A673 (cell line): Measurements from ENCODE around the gene DMBX1. TPM values are rescaled to one million over a fixed set of nuclear protein-coding genes. Genes with fewer than 3 reads are reported as not detected.

Experiments
- BruUV-seq: library from RNA; stranded (reverse); fragments of 400-500 nt; replicated peaks from 2 replicates; lab custom pipeline; 2021; lab: Mats Ljungman, UMichigan
- CTCF ChIA-PET: fragments of 300-600 bp; sonication (Branson Sonifier 250); formaldehyde crosslinking; loops from one replicate; lab custom pipeline; 2022; ENCODE audit warnings: antibody characterized with exemption; lab: Charles Lee
- POLR2A ChIA-PET: fragments of 300-600 bp; sonication (Branson Sonifier 250); formaldehyde crosslinking; loops from one replicate; lab custom pipeline; 2022; ENCODE audit warnings: antibody characterized with exemption; ENCODE audit not compliant: low non-redundant PET; lab: Charles Lee
- DNase-seq: peaks from one replicate; pipeline ENCODE4 v3.0.0-alpha.2; 2015; ENCODE audit warnings: low spot score
- H3K27ac ChIP-seq: fragments of 200-600 bp; sonication (generic); 2 replicates; pipeline ENCODE4 v1.5.1; 2016; ENCODE audit warnings: mixed run types, low read depth, mild to moderate bottlenecking, mixed read lengths, antibody characterized with exemption, low read length; ENCODE audit not compliant: poor library complexity, severe bottlenecking
- H3K27me3 ChIP-seq: fragments of 200-600 bp; sonication (generic); replicated peaks from 2 replicates; pipeline ENCODE4 v1.6.1; 2017; ENCODE audit warnings: mixed run types, low read depth, mild to moderate bottlenecking, mixed read lengths, antibody characterized with exemption, low read length; ENCODE audit not compliant: insufficient read depth, poor library complexity
- H3K36me3 ChIP-seq: fragments of 200-600 bp; sonication (generic); 2 replicates; pipeline ENCODE4 v1.6.1; 2016; ENCODE audit warnings: mixed run types, mild to moderate bottlenecking, mixed read lengths, antibody characterized with exemption, low read length; ENCODE audit not compliant: insufficient read depth, poor library complexity, severe bottlenecking
- H3K4me1 ChIP-seq: fragments of 200-600 bp; sonication (generic); 2 replicates; pipeline ENCODE4 v1.6.1; 2017; ENCODE audit warnings: mixed run types, mild to moderate bottlenecking, mixed read lengths, antibody characterized with exemption, low read length; ENCODE audit not compliant: insufficient read depth, poor library complexity, severe bottlenecking
- H3K4me3 ChIP-seq: fragments of 200-600 bp; sonication (generic); 2 replicates; pipeline ENCODE4 v1.5.1; 2016; ENCODE audit warnings: low read depth, mixed run types, mild to moderate bottlenecking, mixed read lengths, low read length; ENCODE audit not compliant: poor library complexity, severe bottlenecking
- H3K9me3 ChIP-seq: fragments of 200-600 bp; sonication (generic); 2 replicates; pipeline ENCODE4 v1.6.1; 2016; ENCODE audit warnings: mixed run types, low read depth, mild to moderate bottlenecking, mixed read lengths, antibody characterized with exemption, low read length; ENCODE audit not compliant: poor library complexity, severe bottlenecking
- CTCF ChIP-seq: fragments of 300-800, 200-600 bp; sonication (generic); conservative IDR thresholded peaks from 2 replicates; pipeline ENCODE4 v1.5.1; 2017; ENCODE audit warnings: low read depth, mild to moderate bottlenecking, antibody characterized with exemption, low read length, moderate library complexity, mixed read lengths
- EZH2 ChIP-seq: fragments of 200-600 bp; sonication (generic); IDR thresholded peaks from 2 replicates; pipeline ENCODE4 v1.6.1; 2017; ENCODE audit warnings: borderline replicate concordance, low read depth, mild to moderate bottlenecking, mixed read lengths, antibody characterized with exemption, low read length; ENCODE audit not compliant: poor library complexity, severe bottlenecking
- intact Hi-C: fragments of 100-400 bp; cut with micrococcal nuclease; formaldehyde crosslinking; loops from one replicate; pipeline ENCODE4 v1.10.0; 2022; ENCODE audit not compliant: unreplicated experiment
- total RNA-seq: library from RNA; stranded (reverse); gene quantifications from 2 replicates; pipeline ENCODE4 v1.2.3, GENCODE V29; 2021

The DMBX1 gene
- total RNA-seq, 1 experiment from 2014 or later: 0.69 TPM

DNA sequence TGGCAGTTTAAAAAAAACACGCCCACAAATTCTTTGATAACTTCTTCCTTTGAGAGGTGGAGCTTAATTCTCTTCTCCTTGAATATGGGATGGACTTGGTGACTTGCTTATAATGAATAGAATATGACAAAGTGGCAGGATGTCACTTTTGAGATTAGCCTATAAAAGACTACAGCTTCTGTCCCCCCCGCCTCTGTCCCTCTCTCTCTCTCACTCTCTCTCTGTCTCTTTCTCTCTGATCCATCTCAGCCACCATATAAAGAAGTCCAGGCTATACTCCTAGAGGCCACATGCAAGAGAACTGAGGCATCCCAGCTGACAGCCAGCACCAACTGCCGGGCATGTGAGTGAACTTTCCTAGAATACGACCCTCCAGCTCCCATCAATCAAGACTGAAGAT is 7.7 kb upstream of the DMBX1 start:
- POLR2A ChIA-PET: no interaction called here
- intact Hi-C loops: no loop called here
- Histone ChIP-seq H3K4me1 (no peaks in the 10 kb centered on the region), H3K36me3 (no peaks in the 10 kb centered on the region), H3K27me3 (peaks cover 12% of the 10 kb centered on the region), H3K27ac (no peak overlapping the region), H3K9me3 (no peaks in the 10 kb centered on the region), H3K4me3 (no peak overlapping the region)
- TF ChIP-seq EZH2 (no peak), CTCF (no peak)
- DNase-seq: no peak
- CTCF ChIA-PET: no interaction called here
- BruUV-seq: no TSS peak

DNA sequence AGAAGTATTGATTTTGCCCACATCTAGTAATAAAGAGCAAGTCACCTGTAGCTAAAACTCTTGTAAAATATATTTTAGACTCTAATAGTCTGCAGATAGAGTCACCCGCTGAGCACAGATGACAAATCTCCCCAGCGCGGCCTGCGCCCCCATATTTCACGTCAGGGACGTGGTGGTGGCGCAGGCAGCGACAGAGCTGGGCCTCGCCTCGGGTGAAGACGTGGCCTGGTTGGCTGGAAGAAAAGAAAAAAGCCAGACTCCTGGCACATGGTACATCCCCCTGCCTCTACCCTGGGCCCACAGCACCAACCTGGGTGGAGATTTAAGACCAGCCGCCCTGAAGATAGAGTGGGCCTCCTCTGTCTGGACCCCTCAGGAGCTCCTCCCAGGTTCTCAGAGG is 6.0 kb upstream of the DMBX1 start:
- no peaks in the 10 kb centered on the region for H3K4me1 ChIP-seq
- no peak for DNase-seq
- no TSS peak for BruUV-seq
- no peak for TF ChIP-seq EZH2
- no peak for TF ChIP-seq CTCF
- H3K27ac ChIP-seq: no peak overlapping the region
- POLR2A ChIA-PET: no interaction called here
- no peak overlapping the region for H3K4me3 ChIP-seq
- CTCF ChIA-PET: no interaction called here
- intact Hi-C loops: no loop called here
- H3K27me3 ChIP-seq: peaks cover 19% of the 10 kb centered on the region
- H3K9me3 ChIP-seq: no peaks in the 10 kb centered on the region
- H3K36me3 ChIP-seq: no peaks in the 10 kb centered on the region

- H3K27ac ChIP-seq: no peak overlapping the region
- DNase-seq: no peak
- H3K9me3 ChIP-seq: no peaks in the 10 kb centered on the region
- intact Hi-C loops: no loop called here
- TF ChIP-seq CTCF (no peak), EZH2 (no peak)
- BruUV-seq: no TSS peak
- peaks cover 7% of the 10 kb centered on the region for H3K4me1 ChIP-seq
- H3K36me3 ChIP-seq: no peaks in the 10 kb centered on the region
- no peak overlapping the region for H3K4me3 ChIP-seq
- peaks cover 33% of the 10 kb centered on the region for H3K27me3 ChIP-seq
- ChIA-PET CTCF (no interaction called here), POLR2A (no interaction called here)
These were observed 4.7 kb upstream of the DMBX1 start for GRCh38 chr1:46484783-46485490.
